Lower lobe of right lung (tissue), 2 donors: Measurements from ENCODE around the gene INHBB. TPM values are rescaled to one million over a fixed set of nuclear protein-coding genes. Genes with fewer than 3 reads are reported as not detected.

Experiments used
- ATAC-seq, 2 donors: fragments of 200-7000 bp; cut with Tn5 transposase; one replicate each; pipeline ENCODE4 v1.9.1; 2020 to 2022; ENCODE audit warnings: mild to moderate bottlenecking in 2 of 2, moderate library complexity in 2 of 2
- DNase-seq: peaks from one replicate; pipeline ENCODE4 v3.0.0-alpha.2; 2020
- H3K27ac ChIP-seq: fragments of 200-600 bp; one replicate; pipeline ENCODE4 v1.8.0; 2022
- H3K27me3 ChIP-seq: fragments of 200-600 bp; one replicate; pipeline ENCODE4 v1.8.0; 2022; ENCODE audit warnings: low read depth
- H3K36me3 ChIP-seq: fragments of 200-600 bp; one replicate; pipeline ENCODE4 v1.8.0; 2022; ENCODE audit warnings: mild to moderate bottlenecking
- H3K4me1 ChIP-seq: fragments of 200-600 bp; one replicate; pipeline ENCODE4 v1.8.0; 2022
- H3K4me3 ChIP-seq: fragments of 200-600 bp; one replicate; pipeline ENCODE4 v1.8.0; 2022; ENCODE audit warnings: mild to moderate bottlenecking
- H3K9me3 ChIP-seq: fragments of 200-600 bp; one replicate; pipeline ENCODE4 v1.8.0; 2022
- CTCF ChIP-seq: fragments of 200-600 bp; IDR thresholded peaks from one replicate; pipeline ENCODE4 v1.8.0; 2022; ENCODE audit warnings: antibody characterized with exemption, mild to moderate bottlenecking
- intact Hi-C: fragments of 100-400 bp; cut with DNase I; formaldehyde crosslinking; loops from one replicate; pipeline ENCODE4 v1.11.0; 2022
- total RNA-seq: library from RNA; stranded (reverse); fragmentation: NEBNext Ultra II Directional; extraction: Animal tissue kit (Norgen Biotek cat#: 25700); gene quantifications from one replicate; pipeline ENCODE4 v1.2.1, GENCODE V29; 2021
- donor health status: DM: no; HTN: yes; CAD: no; lungs with severe emphysema.

INHBB gene
- total RNA-seq, 1 donor from 2014 or later = 5.2 TPM

GRCh38 chr2:120358734-120359465, 13.0 kb downstream of the INHBB start:
- H3K27ac ChIP-seq = no peak overlapping the region
- H3K36me3 ChIP-seq = no peaks in the 10 kb centered on the region
- no peak for TF ChIP-seq CTCF
- intact Hi-C loops = no loop called here
- no peak for DNase-seq
- no peak overlapping the region for H3K4me3 ChIP-seq
- ATAC-seq = no peak
- no peaks in the 10 kb centered on the region for H3K4me1 ChIP-seq
- no peaks in the 10 kb centered on the region for H3K9me3 ChIP-seq
- H3K27me3 ChIP-seq = peaks cover 4% of the 10 kb centered on the region

- DNase-seq (no peak), ATAC-seq (no peak)
- Histone ChIP-seq H3K4me1 (no peaks in the 10 kb centered on the region), H3K4me3 (no peak overlapping the region), H3K36me3 (no peaks in the 10 kb centered on the region), H3K27ac (no peak overlapping the region), H3K27me3 (peaks cover 4% of the 10 kb centered on the region), H3K9me3 (no peaks in the 10 kb centered on the region)
- intact Hi-C loops = no loop called here
- TF ChIP-seq CTCF = no peak
These were observed 14.4 kb downstream of the INHBB start for GRCh38 chr2:120360307-120360855.

GRCh38 chr2:120362926-120363325, 17.0 kb downstream of the INHBB start:
- DNase-seq (no peak), ATAC-seq (no peak)
- intact Hi-C loops = no loop called here
- H3K9me3 ChIP-seq = no peaks in the 10 kb centered on the region
- H3K4me1 ChIP-seq = no peaks in the 10 kb centered on the region
- no peaks in the 10 kb centered on the region for H3K27me3 ChIP-seq
- no peak overlapping the region for H3K27ac ChIP-seq
- H3K4me3 ChIP-seq = no peak overlapping the region
- no peaks in the 10 kb centered on the region for H3K36me3 ChIP-seq
- no peak for TF ChIP-seq CTCF

GRCh38 chr2:120365236-120365793, 19.4 kb downstream of the INHBB start:
- H3K9me3 ChIP-seq = no peaks in the 10 kb centered on the region
- ATAC-seq (no peak), DNase-seq (no peak)
- H3K4me1 ChIP-seq = no peaks in the 10 kb centered on the region
- intact Hi-C loops = no loop called here
- H3K36me3 ChIP-seq = no peaks in the 10 kb centered on the region
- no peak for TF ChIP-seq CTCF
- no peak overlapping the region for H3K27ac ChIP-seq
- no peak overlapping the region for H3K4me3 ChIP-seq
- H3K27me3 ChIP-seq = no peaks in the 10 kb centered on the region

GRCh38 chr2:120366698-120367097, 20.8 kb downstream of the INHBB start:
- DNase-seq = no peak
- Histone ChIP-seq H3K27ac (no peak overlapping the region), H3K9me3 (no peaks in the 10 kb centered on the region), H3K27me3 (no peaks in the 10 kb centered on the region), H3K4me1 (no peaks in the 10 kb centered on the region), H3K36me3 (no peaks in the 10 kb centered on the region), H3K4me3 (no peak overlapping the region)
- no peak for ATAC-seq
- no peak for TF ChIP-seq CTCF
- intact Hi-C loops = no loop called here
